GM12872 (cell line): ENCODE data around the gene COX20.

Source experiments
- CTCF ChIP-seq: IDR thresholded peaks from 3 replicates; pipeline ENCODE4 v1.5.1; 2011; ENCODE audit warnings: low read depth, mild to moderate bottlenecking, low read length, moderate library complexity; ENCODE audit not compliant: insufficient read depth

COX20 gene

DNA sequence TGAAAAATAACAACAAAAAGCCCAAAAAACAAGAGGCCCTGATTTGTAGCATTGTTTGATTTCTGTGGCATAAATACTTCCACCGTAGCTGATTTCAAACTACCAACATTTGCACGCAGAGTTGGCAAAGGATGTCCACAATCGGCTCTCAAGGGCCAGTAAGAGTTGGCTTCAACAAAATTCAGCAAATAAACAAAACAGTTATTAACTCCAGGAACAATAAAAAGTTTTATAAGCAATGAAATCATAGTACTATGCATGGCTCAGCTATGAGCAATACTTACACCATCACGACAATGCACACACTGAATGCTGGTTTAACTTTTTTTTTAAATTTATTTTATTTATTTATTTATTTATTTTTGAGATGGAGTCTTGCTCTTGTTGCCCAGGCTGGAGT, 8.7 kb upstream of the COX20 start:
- no peak for TF ChIP-seq CTCF

- TF ChIP-seq CTCF, result no peak
These were observed 4.8 kb upstream of the COX20 start for GRCh38 chr1:244830639-244831038.

DNA sequence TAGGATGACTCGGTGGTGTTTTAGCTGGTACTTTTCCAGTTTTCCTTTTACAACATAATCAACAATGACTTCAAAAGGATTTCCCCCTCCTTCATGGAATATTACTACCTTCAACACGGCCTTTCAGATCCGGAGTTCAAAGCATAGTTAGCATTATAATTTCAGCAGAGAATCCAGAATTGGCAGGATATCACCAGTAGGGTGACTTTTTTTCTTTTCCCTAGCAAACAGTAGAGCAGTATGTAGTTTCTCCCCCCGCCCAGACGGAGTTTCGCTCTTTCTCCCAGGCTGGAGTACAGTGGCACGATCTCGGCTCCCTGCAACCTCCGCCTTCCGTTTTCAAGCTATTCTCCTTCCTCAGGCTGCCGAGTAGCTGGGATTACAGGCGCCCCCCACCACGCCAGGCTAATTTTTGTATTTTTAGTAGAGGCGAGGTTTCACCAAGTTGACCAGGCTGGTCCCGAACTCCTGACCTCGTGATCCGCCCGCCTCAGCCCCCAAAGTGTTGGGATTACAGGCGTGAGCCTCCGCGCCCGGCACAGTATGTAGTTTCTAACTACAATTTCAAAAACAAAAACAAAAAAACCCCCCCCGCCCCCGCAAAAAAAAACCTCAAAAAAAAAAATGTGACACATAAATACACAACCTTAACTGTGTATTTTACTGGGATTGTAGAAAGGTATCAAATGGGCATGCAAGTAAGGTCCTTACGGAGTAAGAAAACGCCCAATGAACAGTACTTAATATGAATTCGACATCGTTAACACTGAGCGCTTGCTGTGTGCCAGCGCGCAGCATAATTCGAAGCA, 1.5 kb upstream of the COX20 start:
- peak; percentile 27; the same call in 2 of the 3 replicates for TF ChIP-seq CTCF

GRCh38 chr1:244834543-244835275, 749 bp upstream of the COX20 start:
- no peak for TF ChIP-seq CTCF

DNA sequence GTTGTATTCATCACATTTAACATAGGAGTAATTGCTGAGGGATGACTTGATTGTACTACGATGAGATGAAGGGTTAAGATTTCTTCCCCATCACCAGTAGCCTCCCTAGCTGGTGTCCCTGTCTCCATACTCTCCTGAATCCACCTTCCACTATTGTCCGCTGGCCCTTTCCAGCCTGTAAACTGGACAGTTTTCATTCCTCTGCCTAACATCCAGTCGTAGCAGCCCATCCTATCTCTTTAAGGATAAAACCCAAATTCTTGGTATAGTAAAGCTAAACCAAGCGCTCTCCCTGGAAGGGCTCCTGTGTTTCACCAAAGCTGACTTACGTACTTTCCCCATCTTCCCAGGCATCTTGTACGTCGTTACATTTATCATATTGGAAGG, 670 bp downstream of the COX20 start:
- no peak for TF ChIP-seq CTCF

GRCh38 chr1:244836584-244836983, 1.1 kb downstream of the COX20 start:
- no peak for TF ChIP-seq CTCF

GRCh38 chr1:244837597-244838258, 2.3 kb downstream of the COX20 start:
- TF ChIP-seq CTCF, result no peak
